OCI-LY1 (cell line): ENCODE results near the gene PLD6.
A peak's percentile ranks its signal among the peaks of the same experiment; 100 is the strongest.

Source experiments
- H2AFZ ChIP-seq: fragments of 200-600 bp; sonication (generic), shearing (Covaris generic); 2 replicates; pipeline ENCODE4 v1.6.0; 2014; ENCODE audit warnings: antibody characterized with exemption, mild to moderate bottlenecking, low read length
- H3F3A ChIP-seq: fragments of 200-600 bp; sonication (generic), shearing (Covaris generic); 2 replicates; pipeline ENCODE4 v1.6.0; 2014; ENCODE audit warnings: mild to moderate bottlenecking, antibody characterized with exemption, low read length, moderate library complexity; ENCODE audit not compliant: insufficient read depth
- H3K27ac ChIP-seq: fragments of 200-600 bp; sonication (generic); 2 replicates; pipeline ENCODE4 v1.5.1; 2014; ENCODE audit warnings: low read length, mixed run types, mild to moderate bottlenecking, low read depth; ENCODE audit not compliant: poor library complexity, severe bottlenecking
- H3K27me3 ChIP-seq: fragments of 200-600 bp; sonication (generic); 2 replicates; pipeline ENCODE4 v1.6.0; 2014; ENCODE audit warnings: antibody characterized with exemption, mild to moderate bottlenecking, low read length, moderate library complexity; ENCODE audit not compliant: insufficient read depth
- H3K36me3 ChIP-seq: fragments of 200-600 bp; sonication (generic); 2 replicates; pipeline ENCODE4 v1.6.1; 2014; ENCODE audit warnings: mild to moderate bottlenecking, antibody characterized with exemption, low read length, moderate library complexity, mixed read lengths; ENCODE audit not compliant: insufficient read depth
- H3K4me1 ChIP-seq: fragments of 200-600 bp; sonication (generic); 2 replicates; pipeline ENCODE4 v1.5.1; 2014; ENCODE audit warnings: mild to moderate bottlenecking, low read length, moderate library complexity; ENCODE audit not compliant: insufficient read depth, severe bottlenecking
- H3K4me2 ChIP-seq: fragments of 200-600 bp; sonication (generic), shearing (Covaris generic); 2 replicates; pipeline ENCODE4 v1.6.1; 2014; ENCODE audit warnings: low read length
- H3K4me3 ChIP-seq: fragments of 200-600 bp; sonication (generic); 2 replicates; pipeline ENCODE4 v1.5.1; 2014; ENCODE audit warnings: low read length, low read depth, mild to moderate bottlenecking, mixed read lengths; ENCODE audit not compliant: poor library complexity, severe bottlenecking
- H3K79me2 ChIP-seq: fragments of 200-600 bp; shearing (Covaris generic); 2 replicates; pipeline ENCODE4 v1.6.1; 2016; ENCODE audit warnings: mixed run types, low read length, mixed read lengths; ENCODE audit not compliant: insufficient read depth
- H3K9ac ChIP-seq: fragments of 200-600 bp; sonication (generic), shearing (Covaris generic); 2 replicates; pipeline ENCODE4 v1.6.1; 2014; ENCODE audit warnings: mild to moderate bottlenecking, low read length, mixed read lengths
- H3K9me2 ChIP-seq: fragments of 200-600 bp; sonication (generic), shearing (Covaris generic); 2 replicates; pipeline ENCODE4 v1.6.1; 2014; ENCODE audit warnings: low read depth, mild to moderate bottlenecking, low read length, mixed read lengths
- H3K9me3 ChIP-seq: fragments of 200-600 bp; shearing (Covaris generic); 2 replicates; pipeline ENCODE4 v1.6.1; 2014; ENCODE audit warnings: low read length, mixed read lengths
- H4K20me1 ChIP-seq: fragments of 200-600 bp; sonication (generic), shearing (Covaris generic); 2 replicates; pipeline ENCODE4 v1.6.0; 2016; ENCODE audit warnings: mild to moderate bottlenecking, low read length; ENCODE audit not compliant: insufficient read depth
- EZH2 ChIP-seq: fragments of 200-600 bp; sonication (generic), shearing (Covaris generic); IDR thresholded peaks from 2 replicates; pipeline ENCODE4 v1.8.0; 2017; ENCODE audit warnings: borderline replicate concordance, mixed run types, mild to moderate bottlenecking, antibody characterized with exemption, low read length, moderate library complexity, mixed read lengths
- TF ChIP-seq, protein P1 (sequence below): fragments of 200-600 bp; sonication (generic), shearing (Covaris generic); IDR thresholded peaks from 2 replicates; pipeline ENCODE4 v1.5.1; 2017; ENCODE audit warnings: mild to moderate bottlenecking, antibody characterized with exemption, low read length, moderate library complexity, mixed read lengths

The PLD6 gene

DNA sequence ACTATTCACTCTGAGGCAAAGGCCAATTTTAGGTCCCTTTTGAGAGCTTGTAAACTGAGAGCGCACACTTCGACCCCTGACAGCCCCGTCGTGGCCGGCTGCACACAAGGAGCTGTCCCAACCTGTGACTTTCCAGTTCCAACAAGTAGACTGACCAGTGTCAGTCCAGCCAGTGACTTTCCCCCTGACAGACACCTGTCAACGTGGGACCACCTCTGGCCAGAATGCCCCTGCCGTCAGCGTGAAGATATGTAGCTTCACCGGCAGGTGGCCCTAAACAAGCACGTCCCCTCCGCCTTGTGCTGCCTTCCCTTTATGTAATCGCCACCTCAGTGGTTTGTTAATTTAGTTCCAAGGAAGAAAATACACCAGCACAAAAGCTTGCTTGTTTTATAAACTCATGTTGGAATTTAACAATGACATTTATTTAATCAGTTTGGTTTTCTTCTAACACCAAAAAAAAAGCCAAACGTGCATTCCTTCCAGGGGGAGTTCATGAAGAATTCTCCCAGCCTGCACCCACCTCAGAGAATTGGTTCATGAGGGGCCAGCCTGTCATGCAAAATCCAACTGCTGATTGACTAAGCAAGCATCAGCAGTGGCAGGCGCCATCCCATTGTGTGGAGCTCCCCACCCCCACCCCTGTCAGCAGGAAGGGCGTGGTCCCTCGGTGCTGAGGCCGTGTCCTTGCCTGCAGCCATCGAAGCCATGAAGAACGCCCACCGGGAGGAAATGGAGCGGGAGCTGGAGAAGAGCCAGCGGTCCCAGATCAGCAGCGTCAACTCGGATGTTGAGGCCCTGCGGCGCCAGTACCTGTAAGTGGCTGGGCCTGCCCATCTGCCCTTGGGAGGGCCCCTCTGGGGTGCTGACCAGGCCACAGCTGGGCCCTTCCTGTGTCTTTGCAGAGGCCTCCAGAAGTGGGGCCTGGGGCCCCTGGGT, 33.9 kb downstream of the PLD6 start:
- H3K27me3 ChIP-seq: no peaks in the 10 kb centered on the region

DNA sequence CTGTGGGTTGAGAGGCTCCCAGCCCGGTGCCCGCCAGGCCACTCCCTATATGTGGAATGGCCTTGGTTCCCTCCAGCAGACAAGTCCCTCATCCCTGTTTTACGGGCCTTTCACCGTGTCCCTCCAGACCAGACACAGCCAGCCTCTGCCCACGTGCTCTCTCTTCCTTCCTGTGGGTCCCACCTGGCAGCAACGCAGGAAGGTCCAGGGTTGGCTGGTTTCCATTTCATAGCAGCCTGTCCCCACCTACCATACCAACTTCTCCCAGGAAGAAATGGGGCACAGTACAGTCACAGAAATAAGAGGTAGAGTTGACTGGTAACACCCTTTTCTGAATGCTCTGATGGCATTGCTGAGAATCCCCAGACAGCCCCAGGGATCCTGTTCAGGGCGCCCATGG, 34.9 kb downstream of the PLD6 start:
- H3K27ac ChIP-seq: no peak overlapping the region
- H3K4me2 ChIP-seq: no peak overlapping the region
- peaks cover 15% of the 10 kb centered on the region for H3K4me1 ChIP-seq
- H3K9ac ChIP-seq: no peak overlapping the region
- no peaks in the 10 kb centered on the region for H4K20me1 ChIP-seq
- H3K9me3 ChIP-seq: no peaks in the 10 kb centered on the region
- H3K4me3 ChIP-seq: no peak overlapping the region
- H3K79me2 ChIP-seq: no peaks in the 10 kb centered on the region
- no peak overlapping the region for H2AFZ ChIP-seq
- no peaks in the 10 kb centered on the region for H3F3A ChIP-seq
- TF ChIP-seq, protein P1, sequence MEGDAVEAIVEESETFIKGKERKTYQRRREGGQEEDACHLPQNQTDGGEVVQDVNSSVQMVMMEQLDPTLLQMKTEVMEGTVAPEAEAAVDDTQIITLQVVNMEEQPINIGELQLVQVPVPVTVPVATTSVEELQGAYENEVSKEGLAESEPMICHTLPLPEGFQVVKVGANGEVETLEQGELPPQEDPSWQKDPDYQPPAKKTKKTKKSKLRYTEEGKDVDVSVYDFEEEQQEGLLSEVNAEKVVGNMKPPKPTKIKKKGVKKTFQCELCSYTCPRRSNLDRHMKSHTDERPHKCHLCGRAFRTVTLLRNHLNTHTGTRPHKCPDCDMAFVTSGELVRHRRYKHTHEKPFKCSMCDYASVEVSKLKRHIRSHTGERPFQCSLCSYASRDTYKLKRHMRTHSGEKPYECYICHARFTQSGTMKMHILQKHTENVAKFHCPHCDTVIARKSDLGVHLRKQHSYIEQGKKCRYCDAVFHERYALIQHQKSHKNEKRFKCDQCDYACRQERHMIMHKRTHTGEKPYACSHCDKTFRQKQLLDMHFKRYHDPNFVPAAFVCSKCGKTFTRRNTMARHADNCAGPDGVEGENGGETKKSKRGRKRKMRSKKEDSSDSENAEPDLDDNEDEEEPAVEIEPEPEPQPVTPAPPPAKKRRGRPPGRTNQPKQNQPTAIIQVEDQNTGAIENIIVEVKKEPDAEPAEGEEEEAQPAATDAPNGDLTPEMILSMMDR: no peak
- TF ChIP-seq EZH2: no peak
- peaks cover 44% of the 10 kb centered on the region; the same call in 1 of the 2 replicates for H3K36me3 ChIP-seq
- no peaks in the 10 kb centered on the region for H3K27me3 ChIP-seq
- no peaks in the 10 kb centered on the region for H3K9me2 ChIP-seq

More for the DNA sequence above, 33.9 kb downstream of the PLD6 start:
- Histone ChIP-seq H3K79me2 (no peaks in the 10 kb centered on the region), H3K9me3 (no peaks in the 10 kb centered on the region), H3K36me3 (peaks cover 54% of the 10 kb centered on the region; the same call in 1 of the 2 replicates), H3K4me1 (peaks cover 16% of the 10 kb centered on the region), H3K4me2 (no peak overlapping the region), H3K9me2 (no peaks in the 10 kb centered on the region), H3K9ac (no peak overlapping the region), H3K27ac (no peak overlapping the region), H2AFZ (no peak overlapping the region), H3F3A (no peaks in the 10 kb centered on the region), H4K20me1 (no peaks in the 10 kb centered on the region), H3K4me3 (no peak overlapping the region)
- no peak for TF ChIP-seq EZH2
- TF ChIP-seq, protein P1: peak; percentile 41; the same call in 1 of the 2 replicates

DNA sequence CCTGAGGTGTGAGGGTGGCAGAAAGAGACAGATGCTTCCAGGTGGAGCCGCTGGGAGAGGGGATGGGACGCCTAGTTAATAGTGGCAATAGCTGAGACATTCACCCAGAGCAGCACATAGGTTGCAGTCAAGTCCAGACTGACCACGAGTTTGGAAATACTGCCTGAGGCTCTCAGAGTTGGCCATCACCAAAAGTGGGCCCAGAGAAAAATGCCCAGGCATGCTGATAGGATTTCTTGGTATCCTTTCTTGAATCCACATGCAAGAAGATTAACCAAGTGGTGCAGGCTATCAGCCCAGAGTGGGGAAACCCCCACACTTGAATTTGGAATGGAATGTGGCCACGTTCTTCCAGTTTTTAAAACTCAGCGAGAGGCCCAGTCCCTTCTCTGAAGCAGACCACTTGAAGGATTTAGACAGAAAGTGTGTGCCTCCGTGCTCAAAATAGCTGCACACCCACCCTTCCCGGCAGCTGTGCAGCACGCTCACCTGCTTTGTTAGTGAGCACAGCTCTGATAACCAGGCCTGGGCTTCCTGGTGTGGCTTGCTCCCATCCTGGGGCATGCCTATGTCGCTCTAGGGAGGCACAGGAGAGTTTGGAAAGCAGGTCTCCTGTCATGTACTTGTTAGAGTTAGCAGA, 35.7 kb downstream of the PLD6 start:
- no peaks in the 10 kb centered on the region for H3F3A ChIP-seq
- H3K27ac ChIP-seq: no peak overlapping the region
- no peak overlapping the region for H2AFZ ChIP-seq
- no peaks in the 10 kb centered on the region for H3K27me3 ChIP-seq
- no peak overlapping the region for H3K4me2 ChIP-seq
- H3K79me2 ChIP-seq: no peaks in the 10 kb centered on the region
- H3K9me2 ChIP-seq: no peaks in the 10 kb centered on the region
- H3K9ac ChIP-seq: no peak overlapping the region
- no peaks in the 10 kb centered on the region for H3K9me3 ChIP-seq
- peaks cover 46% of the 10 kb centered on the region; the same call in 1 of the 2 replicates for H3K36me3 ChIP-seq
- no peak overlapping the region for H3K4me3 ChIP-seq
- TF ChIP-seq, protein P1: no peak
- no peak for TF ChIP-seq EZH2
- peaks cover 8% of the 10 kb centered on the region for H3K4me1 ChIP-seq
- no peaks in the 10 kb centered on the region for H4K20me1 ChIP-seq
